Epithelial cell of proximal tubule (primary cell): ENCODE results near the gene SSX2B. TPM values are rescaled to one million over a fixed set of nuclear protein-coding genes. Genes with fewer than 3 reads are reported as not detected.
"Not testable (repeated sequence)": the region's sequence is repeated elsewhere in the genome, so short reads cannot be mapped to it uniquely, and the experiment has no call there.

Experiments used
- DNase-seq: peaks from one replicate; pipeline ENCODE4 v3.0.0-alpha.2; 2011; ENCODE audit warnings: low read depth
- H3K4me3 ChIP-seq: 2 replicates; pipeline ENCODE4 v1.5.1; 2011; ENCODE audit warnings: low read depth, mild to moderate bottlenecking, low read length
- total RNA-seq: library from RNA; depleted of rRNA; stranded (reverse); fragments of >200 nt; gene quantifications from 2 replicates; pipeline ENCODE4 v1.2.3, GENCODE V29; 2015

SSX2B gene
- total RNA-seq, result not detected in 2 replicates

- DNase-seq, result not testable (repeated sequence)
These were observed at the start of gene SSX2B for GRCh38 chrX:52750952-52751351. Gene SSX2B, plus strand, starts transcription at chrX:52751252. Its CDS starts 1,429 bp downstream, at chrX:52752681.

GRCh38 chrX:52707078-52707477, 44.0 kb upstream of the SSX2B start, which contains the start of gene SSX2:
Gene SSX2, minus strand, starts transcription at chrX:52707178. Its CDS starts 1,429 bp downstream, at chrX:52705749.
- H3K4me3 ChIP-seq, DNase-seq: not testable (repeated sequence)

More at GRCh38 chrX:52750952-52751351, at the start of gene SSX2B:
- H3K4me3 ChIP-seq, result not testable (repeated sequence)

DNA sequence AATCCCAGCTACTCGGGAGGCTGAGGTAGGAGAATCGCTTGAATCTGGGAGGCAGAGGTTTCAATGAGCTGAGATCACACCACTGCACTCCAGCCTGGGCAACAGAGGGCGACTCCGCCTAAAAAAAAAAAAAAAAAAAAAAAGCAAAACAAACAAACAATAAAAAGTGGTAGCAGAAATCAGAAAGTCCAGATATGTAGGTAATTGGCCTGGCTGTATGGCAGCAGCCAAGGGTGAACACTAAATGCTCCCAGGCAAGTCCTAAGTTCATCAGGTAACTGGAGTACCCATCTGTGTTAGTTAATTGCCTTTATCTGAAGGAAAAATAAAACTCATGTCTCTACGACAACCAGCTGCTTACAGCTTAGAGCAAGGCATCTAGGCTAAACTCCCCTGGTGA, 14.9 kb downstream of the SSX2B start:
- DNase-seq, result not testable (repeated sequence)

DNA sequence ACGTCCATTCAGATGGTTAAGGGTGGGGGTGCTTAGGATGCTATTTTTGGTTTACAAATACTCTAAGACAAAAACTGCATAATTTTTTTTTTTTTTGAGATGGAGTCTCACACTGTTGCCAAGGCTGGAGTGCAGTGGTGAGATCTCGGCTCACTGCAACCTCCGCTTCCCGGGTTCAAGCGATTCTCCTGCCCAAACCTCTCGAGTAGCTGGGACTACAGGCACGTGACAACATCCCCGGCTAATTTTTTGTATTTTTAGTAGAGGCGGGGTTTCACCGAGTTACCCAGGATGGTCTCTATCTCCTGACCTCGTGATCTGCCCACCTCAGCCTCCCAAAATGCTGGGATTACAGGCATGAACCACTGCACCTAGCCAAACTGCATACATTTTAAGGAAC, 22.5 kb downstream of the SSX2B start:
- DNase-seq, result not testable (repeated sequence)

More for the DNA sequence above, 14.9 kb downstream of the SSX2B start:
- H3K4me3 ChIP-seq, result not testable (repeated sequence)

DNA sequence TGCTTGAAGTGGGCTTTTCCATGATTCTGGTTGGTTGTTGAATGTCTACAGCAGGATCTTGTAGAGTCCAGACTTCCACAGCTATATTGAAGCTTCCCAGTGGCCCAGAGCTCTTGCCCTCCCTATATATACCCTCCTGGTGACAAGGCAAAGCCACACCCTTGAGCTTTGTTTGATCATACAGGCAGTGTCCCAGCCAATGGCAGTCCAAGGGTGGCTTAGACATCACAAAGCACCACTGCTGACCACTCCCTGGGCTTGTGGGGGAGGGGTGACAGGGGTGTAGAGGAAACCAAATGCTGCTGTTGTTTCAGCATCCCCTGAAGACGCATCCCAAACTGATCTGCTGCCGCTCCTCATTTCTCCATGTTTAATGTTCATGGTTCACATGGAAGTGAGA, 46.3 kb downstream of the SSX2B start, which contains the start of gene SPANXN5:
Gene SPANXN5, minus strand, starts transcription at position 101 of the 400 bp plus-strand sequence. Its CDS starts 79 bp downstream, at position 22.
- not testable (repeated sequence) for DNase-seq, H3K4me3 ChIP-seq

More for the DNA sequence above, 22.5 kb downstream of the SSX2B start:
- H3K4me3 ChIP-seq, result not testable (repeated sequence)

GRCh38 chrX:52804876-52805275, 53.8 kb downstream of the SSX2B start:
- H3K4me3 ChIP-seq, DNase-seq: not testable (repeated sequence)

Other genes with a start within 250 kb of the SSX2B start
- not detected in 2 replicates for gene XAGE1B, start 234.2 kb upstream of the SSX2B start, total RNA-seq
- gene SSX7, start 96.4 kb upstream of the SSX2B start, total RNA-seq, result not detected in 2 replicates
- gene SSX2, start 44.1 kb upstream of the SSX2B start, total RNA-seq, result not detected in 2 replicates
- not detected in 2 replicates for gene SPANXN5, start 46.2 kb downstream of the SSX2B start, total RNA-seq
- gene XAGE5, start 60.0 kb downstream of the SSX2B start, total RNA-seq, result not detected in 2 replicates
- gene XAGE3, start 116.8 kb downstream of the SSX2B start, total RNA-seq, result not detected in 2 replicates
- gene FAM156B, start 146.1 kb downstream of the SSX2B start, total RNA-seq, result 3.2 and 6.6 TPM in 2 replicates
- 5.0 and 12.6 TPM in 2 replicates for gene FAM156A, start 207.3 kb downstream of the SSX2B start, total RNA-seq